Measurements from ENCODE around the gene EPB41L2.
A peak's percentile ranks its signal among the peaks of the same experiment; 100 is the strongest.

The EPB41L2 gene

GRCh38 chr6:131063028-131063763, at the start of gene EPB41L2:
Gene EPB41L2, minus strand, starts transcription at chr6:131063245. Its CDS starts 106,760 bp downstream, at chr6:130956485.
- no peak for TF ChIP-seq CTCF (conservative IDR thresholded peaks at IDR 0.05; ENCODE audit: control insufficient read depth, insufficient read depth, low read depth, low read length)
- DNase-seq (ENCODE audit: low read depth), result peak; percentile 82
- peak within 1 kb of the TSS; percentile 79 for H3K4me3 ChIP-seq (ENCODE audit: control insufficient read depth, low read depth, low read length)

DNA sequence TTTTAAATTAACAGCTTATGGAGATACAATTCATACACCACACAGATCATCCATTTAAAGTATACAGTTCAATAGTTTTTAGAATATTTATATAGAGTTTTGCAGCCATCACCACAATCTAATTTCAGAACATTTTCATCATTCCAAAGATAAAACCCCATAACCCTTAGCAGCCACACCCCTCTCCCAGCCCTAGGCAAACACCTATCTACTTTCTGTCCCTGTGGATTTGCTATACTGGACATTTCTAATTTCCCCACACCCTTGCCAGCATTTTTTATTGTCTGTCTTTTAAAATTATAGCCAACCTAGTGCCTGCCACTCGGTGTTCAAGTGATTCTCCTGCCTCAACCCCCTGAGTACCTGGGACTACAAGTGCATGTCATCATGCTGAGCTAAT, 49.2 kb upstream of the EPB41L2 start:
- no peak for TF ChIP-seq CTCF (conservative IDR thresholded peaks at IDR 0.05; ENCODE audit: control insufficient read depth, insufficient read depth, low read depth, low read length)
- DNase-seq (ENCODE audit: low read depth), result no peak
- H3K4me3 ChIP-seq (ENCODE audit: control insufficient read depth, low read depth, low read length), result no peak overlapping the region

DNA sequence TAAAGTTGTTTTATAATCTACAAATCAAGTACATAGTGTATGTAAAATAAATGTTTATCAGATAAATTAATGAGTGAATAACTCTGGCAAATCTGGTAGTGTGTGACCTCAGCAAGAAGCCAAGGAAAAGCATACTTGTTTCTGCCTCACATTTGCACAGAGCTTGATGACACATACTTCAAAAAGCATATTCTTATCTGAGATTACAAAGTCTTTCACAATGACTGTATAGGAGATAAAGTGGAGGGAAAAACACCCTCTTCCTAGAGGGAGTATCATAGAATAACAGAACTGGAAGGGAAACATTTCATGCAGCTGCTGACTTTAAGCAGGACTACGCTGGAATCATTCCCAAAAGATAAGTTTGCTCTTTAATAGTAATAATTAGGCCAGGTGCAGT, 44.1 kb upstream of the EPB41L2 start:
- no peak for TF ChIP-seq CTCF (conservative IDR thresholded peaks at IDR 0.05; ENCODE audit: control insufficient read depth, insufficient read depth, low read depth, low read length)
- no peak overlapping the region for H3K4me3 ChIP-seq (ENCODE audit: control insufficient read depth, low read depth, low read length)
- peak; percentile 40 for DNase-seq (ENCODE audit: low read depth)

- no peak for TF ChIP-seq CTCF (conservative IDR thresholded peaks at IDR 0.05; ENCODE audit: control insufficient read depth, insufficient read depth, low read depth, low read length)
- no peak overlapping the region for H3K4me3 ChIP-seq (ENCODE audit: control insufficient read depth, low read depth, low read length)
- DNase-seq (ENCODE audit: low read depth), result no peak
Observed at GRCh38 chr6:131103901-131104300, 40.9 kb upstream of the EPB41L2 start.

- DNase-seq (ENCODE audit: low read depth), result peak; percentile 17
- H3K4me3 ChIP-seq (ENCODE audit: control insufficient read depth, low read depth, low read length), result no peak overlapping the region
- TF ChIP-seq CTCF (conservative IDR thresholded peaks at IDR 0.05; ENCODE audit: control insufficient read depth, insufficient read depth, low read depth, low read length), result no peak
Observed at GRCh38 chr6:131103296-131103695, 40.3 kb upstream of the EPB41L2 start.

DNA sequence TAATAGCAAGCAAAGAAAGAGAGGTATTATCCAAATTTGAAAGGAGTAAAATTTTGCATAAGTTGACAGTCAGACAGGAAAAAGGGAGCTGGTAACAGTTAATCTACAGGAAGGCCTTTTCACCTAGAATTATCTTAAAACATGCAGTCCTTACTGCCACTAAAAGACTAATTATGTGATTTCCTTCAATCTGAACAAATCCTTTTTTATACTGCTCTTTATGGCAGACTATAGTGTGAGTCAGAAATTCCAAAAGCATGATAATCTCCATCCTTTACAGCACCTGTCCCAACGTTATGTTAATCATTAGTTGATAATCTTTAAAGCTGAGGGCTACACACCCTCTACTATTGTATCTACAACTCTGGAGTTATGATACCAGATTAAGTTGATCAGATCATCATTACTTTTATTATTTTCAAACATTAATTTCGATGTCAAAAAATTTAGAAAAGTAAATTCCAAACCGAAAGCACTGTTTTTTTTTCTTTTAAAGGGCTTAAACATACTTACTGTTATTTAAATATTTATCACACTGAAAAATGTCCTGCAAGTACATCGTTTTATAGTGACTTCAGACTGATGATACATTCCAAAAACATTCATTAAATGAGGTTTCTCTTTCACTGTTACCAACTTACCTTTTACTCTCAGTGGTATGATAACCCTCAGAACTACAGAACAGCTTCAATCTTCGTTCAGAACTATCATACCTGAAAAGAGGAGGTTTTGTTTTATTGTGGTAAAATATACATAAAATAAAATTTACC, 39.1 kb upstream of the EPB41L2 start:
- TF ChIP-seq CTCF (conservative IDR thresholded peaks at IDR 0.05; ENCODE audit: control insufficient read depth, insufficient read depth, low read depth, low read length), result no peak
- no peak for DNase-seq (ENCODE audit: low read depth)
- no peak overlapping the region for H3K4me3 ChIP-seq (ENCODE audit: control insufficient read depth, low read depth, low read length)

All from fibroblast of mammary gland (primary cell).